Parathyroid adenoma (tissue), 2 donors: Measurements from ENCODE around the gene FOXA3.

Experiments used
- H2AFZ ChIP-seq: fragments of 300-600 bp; sonication (generic); one replicate; pipeline ENCODE4 v1.7.0; 2017; ENCODE audit warnings: antibody characterized with exemption, mild to moderate bottlenecking
- H3K27ac ChIP-seq: fragments of 300-600 bp; sonication (generic); one replicate; pipeline ENCODE4 v1.7.0; 2017
- H3K27me3 ChIP-seq: fragments of 300-600 bp; sonication (generic); one replicate; pipeline ENCODE4 v1.7.0; 2017; ENCODE audit warnings: low read length; ENCODE audit not compliant: control insufficient read depth, insufficient read depth
- H3K36me3 ChIP-seq: fragments of 300-600 bp; sonication (generic); one replicate; pipeline ENCODE4 v1.7.0; 2017; ENCODE audit warnings: low read length; ENCODE audit not compliant: control insufficient read depth, insufficient read depth
- H3K4me1 ChIP-seq: fragments of 300-600 bp; sonication (generic); one replicate; pipeline ENCODE4 v1.7.0; 2017; ENCODE audit warnings: control low read depth
- H3K4me2 ChIP-seq: fragments of 300-600 bp; sonication (generic); one replicate; pipeline ENCODE4 v1.7.0; 2017; ENCODE audit warnings: low read length
- H3K4me3 ChIP-seq: fragments of 300-600 bp; sonication (generic); one replicate; pipeline ENCODE4 v1.7.0; 2017; ENCODE audit warnings: low read depth, low read length
- H3K79me2 ChIP-seq: fragments of 300-600 bp; sonication (generic); one replicate; pipeline ENCODE4 v1.7.0; 2017; ENCODE audit warnings: control low read depth
- H3K9ac ChIP-seq: fragments of 300-600 bp; sonication (generic); one replicate; pipeline ENCODE4 v1.7.0; 2017; ENCODE audit warnings: mild to moderate bottlenecking
- H3K9me3 ChIP-seq: fragments of 300-600 bp; sonication (generic); one replicate; pipeline ENCODE4 v1.7.0; 2017; ENCODE audit warnings: low read length; ENCODE audit not compliant: control insufficient read depth
- CTCF ChIP-seq: fragments of 300-600 bp; sonication (generic); IDR thresholded peaks from one replicate; pipeline ENCODE4 v1.7.0; 2017; ENCODE audit warnings: antibody characterized with exemption, mild to moderate bottlenecking
- donor health status: primary hyperparathyroidism.

Gene FOXA3

GRCh38 chr19:45827459-45828093, 36.5 kb upstream of the FOXA3 start:
- no peak overlapping the region for H3K9ac ChIP-seq
- no peak overlapping the region for H3K4me3 ChIP-seq
- H3K27me3 ChIP-seq, result no peaks in the 10 kb centered on the region
- peak overlapping the region; percentile 51 for H3K27ac ChIP-seq
- H3K4me2 ChIP-seq, result no peak overlapping the region
- H3K79me2 ChIP-seq, result no peaks in the 10 kb centered on the region
- no peaks in the 10 kb centered on the region for H3K9me3 ChIP-seq
- no peak overlapping the region for H2AFZ ChIP-seq
- no peaks in the 10 kb centered on the region for H3K36me3 ChIP-seq
- peaks cover 11% of the 10 kb centered on the region for H3K4me1 ChIP-seq
- no peak for TF ChIP-seq CTCF

GRCh38 chr19:45828523-45828922, 35.6 kb upstream of the FOXA3 start:
- no peak overlapping the region for H3K4me2 ChIP-seq
- no peak overlapping the region for H3K4me3 ChIP-seq
- no peak for TF ChIP-seq CTCF
- no peak overlapping the region for H3K9ac ChIP-seq
- no peaks in the 10 kb centered on the region for H3K27me3 ChIP-seq
- no peak overlapping the region for H3K27ac ChIP-seq
- no peak overlapping the region for H2AFZ ChIP-seq
- H3K4me1 ChIP-seq, result peaks cover 11% of the 10 kb centered on the region
- no peaks in the 10 kb centered on the region for H3K79me2 ChIP-seq
- H3K9me3 ChIP-seq, result no peaks in the 10 kb centered on the region
- no peaks in the 10 kb centered on the region for H3K36me3 ChIP-seq

DNA sequence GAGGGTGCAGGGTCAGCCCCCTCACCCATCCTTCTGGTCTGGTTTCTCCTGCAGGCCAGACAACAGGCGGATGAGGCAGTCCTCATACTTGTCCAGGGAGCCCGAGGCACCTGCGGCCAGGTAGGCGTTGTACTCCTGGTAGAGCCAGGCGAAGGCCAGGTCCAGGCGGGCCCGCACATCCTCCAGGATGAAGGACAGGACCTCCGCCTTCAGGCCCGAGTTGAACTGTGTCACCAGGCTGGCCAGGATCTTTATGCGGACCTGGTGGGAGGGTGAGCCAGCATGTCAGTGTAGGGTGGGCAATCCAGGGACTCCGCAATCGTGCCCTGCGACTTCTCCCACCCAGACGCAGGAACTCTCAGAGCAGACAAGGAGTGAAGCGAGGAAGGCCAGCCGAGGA, 35.2 kb upstream of the FOXA3 start:
- no peak overlapping the region for H2AFZ ChIP-seq
- H3K4me2 ChIP-seq, result no peak overlapping the region
- no peaks in the 10 kb centered on the region for H3K27me3 ChIP-seq
- peaks cover 11% of the 10 kb centered on the region for H3K4me1 ChIP-seq
- no peak overlapping the region for H3K27ac ChIP-seq
- no peaks in the 10 kb centered on the region for H3K9me3 ChIP-seq
- H3K9ac ChIP-seq, result no peak overlapping the region
- H3K4me3 ChIP-seq, result no peak overlapping the region
- no peak for TF ChIP-seq CTCF
- H3K79me2 ChIP-seq, result no peaks in the 10 kb centered on the region
- H3K36me3 ChIP-seq, result no peaks in the 10 kb centered on the region

DNA sequence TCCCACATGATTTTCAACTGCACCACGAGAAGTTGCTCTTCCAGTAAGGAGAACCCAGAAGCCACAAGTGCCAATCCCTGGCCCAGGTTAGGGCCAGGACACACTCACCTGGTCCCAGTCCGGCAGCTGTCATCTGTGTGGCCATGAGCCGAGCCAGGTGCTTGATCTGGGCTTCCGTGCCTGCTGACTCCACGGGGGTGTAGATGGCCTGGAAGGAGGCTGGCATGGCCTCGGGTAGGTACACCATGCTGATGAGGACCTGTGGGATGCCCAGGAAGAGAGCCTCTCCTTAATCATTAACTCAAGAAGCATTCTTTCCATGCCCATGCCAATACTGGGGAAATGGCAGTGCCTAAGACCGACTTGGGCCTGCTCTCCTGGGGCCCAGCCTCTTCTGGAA, 29.2 kb upstream of the FOXA3 start:
- no peaks in the 10 kb centered on the region for H3K9me3 ChIP-seq
- H3K4me1 ChIP-seq, result no peaks in the 10 kb centered on the region
- H3K9ac ChIP-seq, result no peak overlapping the region
- H3K79me2 ChIP-seq, result no peaks in the 10 kb centered on the region
- no peak overlapping the region for H3K4me3 ChIP-seq
- no peaks in the 10 kb centered on the region for H3K27me3 ChIP-seq
- H3K36me3 ChIP-seq, result peaks cover 3% of the 10 kb centered on the region
- TF ChIP-seq CTCF, result no peak
- H3K27ac ChIP-seq, result no peak overlapping the region
- no peak overlapping the region for H3K4me2 ChIP-seq
- H2AFZ ChIP-seq, result no peak overlapping the region

DNA sequence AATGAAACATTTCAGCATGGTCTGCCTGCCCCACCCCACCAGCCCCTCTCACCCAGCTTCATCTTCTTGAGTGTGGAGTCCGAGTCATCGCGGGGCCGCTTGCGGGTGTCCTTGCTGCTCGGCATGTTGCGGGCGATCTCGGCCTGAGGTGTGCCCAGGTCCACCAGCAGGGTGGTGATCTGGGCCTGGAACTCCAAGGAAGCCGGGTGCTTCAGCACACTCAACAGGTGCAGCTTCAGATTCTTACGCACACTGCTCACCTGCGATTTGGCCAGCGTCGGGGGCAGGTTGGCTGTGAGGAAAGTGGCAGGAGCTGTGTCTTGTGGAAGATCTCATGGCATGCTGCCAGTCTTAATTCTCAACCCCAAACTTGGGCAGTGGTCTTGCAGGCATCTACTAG, 21.9 kb upstream of the FOXA3 start:
- H3K27me3 ChIP-seq, result no peaks in the 10 kb centered on the region

More for the DNA sequence above, 21.9 kb upstream of the FOXA3 start:
- Histone ChIP-seq H2AFZ (no peak overlapping the region), H3K4me2 (no peak overlapping the region), H3K79me2 (peaks cover 6% of the 10 kb centered on the region), H3K4me3 (no peak overlapping the region), H3K27ac (no peak overlapping the region), H3K36me3 (no peaks in the 10 kb centered on the region), H3K9me3 (no peaks in the 10 kb centered on the region), H3K9ac (no peak overlapping the region), H3K4me1 (no peaks in the 10 kb centered on the region)
- TF ChIP-seq CTCF, result no peak
